H1 (cell line): ENCODE data around the gene CRTC1. TPM values are rescaled to one million over a fixed set of nuclear protein-coding genes. Genes with fewer than 3 reads are reported as not detected.

Experiments used
- CTCF ChIA-PET: fragments of 300-600 bp; sonication (Branson Sonifier 250); formaldehyde crosslinking; loops from one replicate; lab custom pipeline; 2021; ENCODE audit not compliant: partially characterized antibody; lab: Charles Lee
- POLR2A ChIA-PET: fragments of 300-600 bp; sonication (Branson Sonifier 250); formaldehyde crosslinking; loops from one replicate; lab custom pipeline; 2021; ENCODE audit warnings: inconsistent platforms; ENCODE audit not compliant: partially characterized antibody; lab: Charles Lee
- DNase-seq, 2 experiments: peaks; one replicate each; pipeline versions ENCODE4 v3.0.0 to v3.0.0-alpha.2; 2010 to 2022; ENCODE audit warnings: low spot score in 2 of 2, low read depth in 1 of 2, mixed read lengths in 1 of 2
- FAIRE-seq: peaks from 2 replicates; lab custom pipeline; 2011; peaks lifted over from hg19 to GRCh38; lab: Jason Lieb, UNC
- H2AFZ ChIP-seq: 2 replicates; pipeline ENCODE4 v1.8.1; 2012; ENCODE audit warnings: low read length, inconsistent platforms
- H2AK5ac ChIP-seq: 2 replicates; pipeline ENCODE4 v1.6.1; 2013; ENCODE audit warnings: low read depth, low read length
- H2BK120ac ChIP-seq: replicated peaks from 2 replicates; pipeline ENCODE3; 2013; ENCODE audit warnings: low read depth, low read length, inconsistent platforms
- H2BK12ac ChIP-seq: 2 replicates; pipeline ENCODE4 v1.6.1; 2013; ENCODE audit warnings: low read depth, low read length
- H2BK15ac ChIP-seq: 2 replicates; pipeline ENCODE4 v1.6.1; 2013; ENCODE audit warnings: low read length
- H2BK20ac ChIP-seq: 2 replicates; pipeline ENCODE4 v1.6.1; 2013; ENCODE audit warnings: low read length
- H2BK5ac ChIP-seq: 2 replicates; pipeline ENCODE4 v1.6.1; 2013; ENCODE audit warnings: low read depth, low read length
- H3K14ac ChIP-seq: 2 replicates; pipeline ENCODE4 v1.6.1; 2013; ENCODE audit warnings: inconsistent platforms; ENCODE audit not compliant: insufficient read length
- H3K18ac ChIP-seq: 2 replicates; pipeline ENCODE4 v1.6.1; 2013; ENCODE audit warnings: low read length; ENCODE audit errors: extremely low read depth
- H3K23ac ChIP-seq: 2 replicates; pipeline ENCODE4 v1.6.1; 2013; ENCODE audit warnings: inconsistent platforms; ENCODE audit not compliant: insufficient read length
- H3K23me2 ChIP-seq: 2 replicates; pipeline ENCODE4 v1.6.1; 2013; ENCODE audit warnings: low read depth, low read length
- H3K27ac ChIP-seq: 2 replicates; pipeline ENCODE4 v1.6.1; 2011; ENCODE audit warnings: low read depth, low read length, inconsistent platforms
- H3K27me3 ChIP-seq, 4 experiments: replicated peaks in 1 of 4; 1 replicate in 1 of 4; 2 replicates in 3 of 4; pipeline versions ENCODE4 v1.6.1 to v1.8.1; 2011 to 2013; ENCODE audit warnings: low read length in 3 of 4, mild to moderate bottlenecking in 3 of 4, inconsistent platforms in 2 of 4, mixed read lengths in 2 of 4, moderate library complexity in 1 of 4; ENCODE audit not compliant: control insufficient read depth in 3 of 4, insufficient read depth in 3 of 4; ENCODE audit errors: extremely low read depth in 1 of 4
- H3K36me3 ChIP-seq, 4 experiments: 2 replicates each; pipeline versions ENCODE4 v1.6.1 to v1.8.1; 2011 to 2013; ENCODE audit warnings: mild to moderate bottlenecking in 4 of 4, low read length in 3 of 4, moderate library complexity in 2 of 4, control low read depth in 1 of 4, inconsistent platforms in 1 of 4; ENCODE audit not compliant: insufficient read depth in 4 of 4, control insufficient read depth in 2 of 4
- H3K4ac ChIP-seq: replicated peaks from 2 replicates; pipeline ENCODE3; 2013; ENCODE audit warnings: low read length, low read depth, mixed read lengths, inconsistent platforms; ENCODE audit not compliant: insufficient read length
- H3K4me1 ChIP-seq, 4 experiments: replicated peaks in 1 of 4; 1 replicate in 1 of 4; 2 replicates in 3 of 4; pipeline versions ENCODE4 v1.6.1 to v1.8.1; 2011 to 2013; ENCODE audit warnings: low read length in 3 of 4, inconsistent platforms in 2 of 4, mixed read lengths in 1 of 4; ENCODE audit not compliant: insufficient read depth in 4 of 4, control insufficient read depth in 3 of 4
- H3K4me2 ChIP-seq, 2 experiments: 2 replicates each; pipeline versions ENCODE4 v1.6.1 to v1.8.1; 2011 to 2013; ENCODE audit warnings: low read depth in 2 of 2, low read length in 2 of 2, control low read depth in 1 of 2, inconsistent platforms in 1 of 2, mild to moderate bottlenecking in 1 of 2; ENCODE audit not compliant: insufficient read depth in 1 of 2
- H3K4me3 ChIP-seq, 4 experiments: fragments of 200-600, 300-600 bp in 1 of 4; sonication (generic), shearing (Covaris generic), sonication (Bioruptor Twin) in 1 of 4; 2 replicates each; pipeline versions ENCODE4 v1.5.1 to v1.8.1; 2011 to 2016; ENCODE audit warnings: low read length in 4 of 4, low read depth in 3 of 4, control low read depth in 2 of 4, inconsistent platforms in 2 of 4, mild to moderate bottlenecking in 2 of 4, mixed read lengths in 1 of 4, moderate library complexity in 1 of 4; ENCODE audit not compliant: insufficient read depth in 2 of 4; ENCODE audit errors: extremely low read depth in 1 of 4
- H3K56ac ChIP-seq: replicated peaks from 2 replicates; pipeline ENCODE3; 2013; ENCODE audit warnings: low read depth, mild to moderate bottlenecking, mixed read lengths, low read length, inconsistent platforms; ENCODE audit not compliant: insufficient read length
- H3K79me1 ChIP-seq: 2 replicates; pipeline ENCODE4 v1.6.1; 2013; ENCODE audit warnings: low read depth, low read length, control low read depth
- H3K79me2 ChIP-seq, 2 experiments: 2 replicates each; pipeline versions ENCODE4 v1.6.1 to v1.8.1; 2012 to 2013; ENCODE audit warnings: low read length in 2 of 2, mild to moderate bottlenecking in 2 of 2, inconsistent platforms in 1 of 2; ENCODE audit not compliant: insufficient read depth in 2 of 2, control insufficient read depth in 1 of 2
- H3K9ac ChIP-seq, 4 experiments: replicated peaks in 1 of 4; 1 replicate in 1 of 4; 2 replicates in 3 of 4; pipeline versions ENCODE4 v1.6.1 to v1.8.1; 2011 to 2013; ENCODE audit warnings: low read depth in 3 of 4, low read length in 3 of 4, control low read depth in 2 of 4, mild to moderate bottlenecking in 2 of 4, moderate library complexity in 2 of 4, inconsistent platforms in 1 of 4; ENCODE audit errors: extremely low read depth in 1 of 4
- H3K9me3 ChIP-seq, 2 experiments: 2 replicates each; pipeline versions ENCODE4 v1.6.1 to v1.8.1; 2012 to 2013; ENCODE audit warnings: mild to moderate bottlenecking in 2 of 2, moderate library complexity in 2 of 2, control low read depth in 1 of 2, inconsistent platforms in 1 of 2, low read depth in 1 of 2, low read length in 1 of 2, mixed read lengths in 1 of 2; ENCODE audit not compliant: insufficient read depth in 2 of 2
- H4K20me1 ChIP-seq, 2 experiments: replicated peaks in 1 of 2; 2 replicates each; pipeline versions ENCODE3 to v1.8.1; 2011 to 2013; ENCODE audit warnings: inconsistent platforms in 2 of 2, low read length in 2 of 2, mild to moderate bottlenecking in 1 of 2; ENCODE audit not compliant: insufficient read depth in 2 of 2, control insufficient read depth in 1 of 2
- H4K5ac ChIP-seq: 2 replicates; pipeline ENCODE4 v1.6.1; 2013; ENCODE audit warnings: low read length, low read depth, mixed read lengths, inconsistent platforms; ENCODE audit not compliant: insufficient read length
- H4K8ac ChIP-seq: 2 replicates; pipeline ENCODE4 v1.8.0; 2013; ENCODE audit warnings: mild to moderate bottlenecking, moderate library complexity, low read length, inconsistent platforms; ENCODE audit not compliant: insufficient read depth; ENCODE audit errors: extremely low read depth
- H4K91ac ChIP-seq: replicated peaks from 2 replicates; pipeline ENCODE3; 2013; ENCODE audit warnings: low read length, mixed read lengths, inconsistent platforms; ENCODE audit not compliant: insufficient read length
- ATF2 ChIP-seq: IDR thresholded peaks from 2 replicates; pipeline ENCODE4 v1.6.1; 2012; ENCODE audit warnings: low read length, inconsistent platforms
- ATF3 ChIP-seq: IDR thresholded peaks from 2 replicates; pipeline ENCODE4 v1.6.1; 2011; ENCODE audit warnings: low read depth, mild to moderate bottlenecking, low read length; ENCODE audit not compliant: insufficient read depth
- CREB1 ChIP-seq: IDR thresholded peaks from 2 replicates; pipeline ENCODE4 v1.6.1; 2012; ENCODE audit warnings: inconsistent platforms
- KDM1A ChIP-seq: fragments of 200-600, 300-600 bp; sonication (generic); IDR thresholded peaks from 2 replicates; pipeline ENCODE4 v1.7.1; 2016; ENCODE audit warnings: mild to moderate bottlenecking, low read length, borderline replicate concordance
- KDM5A ChIP-seq: fragments of 200-600 bp; IDR thresholded peaks from 2 replicates; pipeline ENCODE4 v1.7.1; 2012; ENCODE audit warnings: mild to moderate bottlenecking, low read length, inconsistent platforms, mixed read lengths
- RBBP5 ChIP-seq: IDR thresholded peaks from 2 replicates; pipeline ENCODE4 v1.7.1; 2012; ENCODE audit warnings: low read depth, mild to moderate bottlenecking, inconsistent platforms, low read length, moderate library complexity, borderline replicate concordance
- SP2 ChIP-seq: IDR thresholded peaks from 2 replicates; pipeline ENCODE4 v1.6.1; 2012; ENCODE audit warnings: mild to moderate bottlenecking, low read length, inconsistent platforms
- TAF7 ChIP-seq: optimal IDR thresholded peaks from 2 replicates; pipeline ENCODE3; 2011; ENCODE audit warnings: low read depth, mild to moderate bottlenecking, inconsistent platforms, low read length, moderate library complexity, borderline replicate concordance
- WGBS, 2 experiments: shearing (Covaris generic) in 1 of 2; methylation state at CpG; one replicate each; pipeline versions ENCODE4 v1.1.6 to v1.1.7; 2013 to 2015; ENCODE audit warnings: low lambda C conversion rate in 2 of 2, mixed read lengths in 2 of 2, inconsistent platforms in 1 of 2, low coverage in 1 of 2, missing lambda C conversion rate in 1 of 2; ENCODE audit not compliant: insufficient replicate concordance in 2 of 2, insufficient coverage in 1 of 2, insufficient read length in 1 of 2; ENCODE audit errors: extremely low coverage in 1 of 2, missing lambda C conversion rate in 1 of 2; 5-methylcytosine and 5-hydroxymethylcytosine counted together
- polyA plus RNA-seq, 7 experiments: library from polyadenylated mRNA; depleted of rRNA in 3 of 7; stranded (reverse) in 5 of 7; unstranded in 2 of 7; fragments of >200 nt in 5 of 7; fragments of 200-250 nt in 2 of 7; gene quantifications; 1 replicate in 5 of 7; 2 replicates in 1 of 7; 4 replicates in 1 of 7; pipeline versions ENCODE4 v1.2.1 to v1.2.3, GENCODE V29; 2011 to 2013; ENCODE audit warnings: missing spikeins in 2 of 7, mixed read lengths in 2 of 7
- total RNA-seq: library from RNA; stranded (reverse); fragmentation: NEBNext Ultra II Directional; extraction: Animal tissue kit (Norgen Biotek cat#: 25700); gene quantifications from 2 replicates; pipeline ENCODE4 v1.2.1, GENCODE V29; 2021

Gene CRTC1
- total and polyA plus RNA-seq, 2 of the 8 experiments (the other 6 are each of a cell fraction or from before 2014, with no cell fraction given), result 2.9 to 8.5 TPM

GRCh38 chr19:18828786-18829185 is 145.3 kb downstream of the CRTC1 start:
- CTCF ChIA-PET, result interaction anchor here (1.3 to 5.7 kb wide), 3 partner anchors 10 to 31 kb away, joined by 6 to 31 read pairs (median 6); no protein-coding TSS in a partner anchor
- 79% methylated on average over 6 of the region's 6 CpGs; no CpG with 5 or more reads in 1 of the 2 experiments for WGBS, 2 experiments
- TF ChIP-seq KDM1A, result no peak
- TF ChIP-seq SP2, result no peak
- TF ChIP-seq TAF7, result no peak
- no peak for TF ChIP-seq ATF2
- TF ChIP-seq ATF3, result no peak
- TF ChIP-seq CREB1, result no peak
- TF ChIP-seq RBBP5, result no peak
- TF ChIP-seq KDM5A, result no peak

More at GRCh38 chr19:18828786-18829185, 145.3 kb downstream of the CRTC1 start:
- Histone ChIP-seq H3K27me3 (peaks cover 0 to 6% (median 0%) of the 10 kb centered on the region in 4 experiments; a peak in 2 of 7 replicates), H3K23ac (no peak overlapping the region), H4K91ac (no peak overlapping the region), H3K56ac (no peak overlapping the region), H2BK12ac (no peak overlapping the region), H2AFZ (no peak overlapping the region), H3K27ac (no peak overlapping the region), H3K14ac (no peak overlapping the region), H4K5ac (no peak overlapping the region), H2AK5ac (no peak overlapping the region), H3K4ac (no peak overlapping the region), H2BK120ac (no peak overlapping the region), H3K9me3 (no peaks in the 10 kb centered on the region), H3K79me1 (peaks cover 6% of the 10 kb centered on the region), H4K8ac (no peak overlapping the region), H2BK5ac (no peak overlapping the region), H2BK20ac (no peak overlapping the region), H4K20me1 (peaks cover 12% of the 10 kb centered on the region in 2 experiments), H3K23me2 (peaks cover 11% of the 10 kb centered on the region), H3K4me3 (no peak overlapping the region), H3K4me2 (no peak overlapping the region), H3K36me3 (no peaks in the 10 kb centered on the region), H2BK15ac (no peak overlapping the region), H3K18ac (no peak overlapping the region), H3K4me1 (peaks cover 3 to 11% (median 3%) of the 10 kb centered on the region in 4 experiments; a peak in 6 of 7 replicates), H3K9ac (no peak overlapping the region), H3K79me2 (peaks cover 8 to 15% of the 10 kb centered on the region in 2 experiments)
- FAIRE-seq (no peak), DNase-seq (no peak)
- POLR2A ChIA-PET, result interaction anchor here (1.0 kb wide), 1 partner anchor 49 kb away, joined by 4 read pairs; no protein-coding TSS in a partner anchor
